ENCODE measurements around the gene KRTCAP2.
"Not testable (repeated sequence)": the region's sequence is repeated elsewhere in the genome, so short reads cannot be mapped to it uniquely, and the experiment has no call there.

KRTCAP2 gene

GRCh38 chr1:155172732-155173477 lies at the start of gene KRTCAP2:
Gene KRTCAP2 (minus strand): TSS chr1:155173304. CDS start chr1:155173224, 80 bp downstream.
- peak; percentile 94 for DNase-seq

GRCh38 chr1:155220211-155220965 lies 47.3 kb upstream of the KRTCAP2 start:
- not testable (repeated sequence) for DNase-seq

- no peak for DNase-seq
These were observed 46.5 kb upstream of the KRTCAP2 start for GRCh38 chr1:155219592-155220031.

- no peak for DNase-seq
These were observed 45.9 kb upstream of the KRTCAP2 start for GRCh38 chr1:155218854-155219591.

- not testable (repeated sequence) for DNase-seq
These were observed 41.6 kb upstream of the KRTCAP2 start for GRCh38 chr1:155214702-155215101.

GRCh38 chr1:155212051-155212440 lies 38.9 kb upstream of the KRTCAP2 start:
- not testable (repeated sequence) for DNase-seq

GRCh38 chr1:155211381-155212050 lies 38.4 kb upstream of the KRTCAP2 start:
- not testable (repeated sequence) for DNase-seq

- no peak for DNase-seq
These were observed 37.4 kb upstream of the KRTCAP2 start for GRCh38 chr1:155210314-155211104.

- no peak for DNase-seq
These were observed 36.2 kb upstream of the KRTCAP2 start for GRCh38 chr1:155209312-155209721.

- DNase-seq = no peak
These were observed 35.6 kb upstream of the KRTCAP2 start, which contains the start of gene MTX1 for GRCh38 chr1:155208541-155209311. Gene MTX1 (plus strand): TSS chr1:155208695. CDS start chr1:155208805, 110 bp downstream.

- no peak for DNase-seq
These were observed 34.9 kb upstream of the KRTCAP2 start, which contains the start of gene THBS3 for GRCh38 chr1:155207806-155208540. Gene THBS3 (minus strand): TSS chr1:155207897. CDS start chr1:155207876, 21 bp downstream.

GRCh38 chr1:155206891-155207805 lies 34.0 kb upstream of the KRTCAP2 start:
- no peak for DNase-seq

- no peak for DNase-seq
These were observed 33.0 kb upstream of the KRTCAP2 start for GRCh38 chr1:155205969-155206593.

GRCh38 chr1:155205035-155205434 lies 31.9 kb upstream of the KRTCAP2 start:
- no peak for DNase-seq

GRCh38 chr1:155202731-155203515 lies 29.8 kb upstream of the KRTCAP2 start:
- DNase-seq = no peak

- DNase-seq = no peak
These were observed 29.1 kb upstream of the KRTCAP2 start for GRCh38 chr1:155202198-155202597.

GRCh38 chr1:155200920-155201319 lies 27.8 kb upstream of the KRTCAP2 start:
- DNase-seq = no peak

- DNase-seq = no peak
These were observed 26.7 kb upstream of the KRTCAP2 start for GRCh38 chr1:155199792-155200191.
